Astrocyte of the spinal cord (primary cell): ENCODE measurements around the gene RAB3D.
A peak's percentile ranks its signal among the peaks of the same experiment; 100 is the strongest.
"Not testable (repeated sequence)": the region's sequence is repeated elsewhere in the genome, so short reads cannot be mapped to it uniquely, and the experiment has no call there.

Source experiments
- DNase-seq: peaks from one replicate; pipeline ENCODE4 v3.0.0; 2011; ENCODE audit warnings: low read depth, low spot score
- H3K4me3 ChIP-seq: 2 replicates; pipeline ENCODE4 v1.5.1; 2011; ENCODE audit warnings: low read depth, mild to moderate bottlenecking, low read length, moderate library complexity
- CTCF ChIP-seq: IDR thresholded peaks from 2 replicates; pipeline ENCODE4 v1.5.1; 2012; ENCODE audit warnings: low read depth, mild to moderate bottlenecking, low read length, inconsistent platforms
- in situ Hi-C: cut with HindIII; loops from 2 replicates; pipeline ENCODE4 v1.10.0; 2017; ENCODE audit warnings: low sequenced_read_pairs

Gene RAB3D

GRCh38 chr19:11338121-11338520 is 1.3 kb downstream of the RAB3D start:
- in situ Hi-C loops: no loop called here
- no peak for TF ChIP-seq CTCF
- DNase-seq: no peak
- H3K4me3 ChIP-seq: no peak overlapping the region

- DNase-seq: no peak
- TF ChIP-seq CTCF: no peak
- in situ Hi-C loops: no loop called here
- no peak overlapping the region for H3K4me3 ChIP-seq
Measured at GRCh38 chr19:11337080-11337479, 2.4 kb downstream of the RAB3D start.

GRCh38 chr19:11335449-11336146 is 3.9 kb downstream of the RAB3D start:
- TF ChIP-seq CTCF: no peak
- no peak overlapping the region for H3K4me3 ChIP-seq
- in situ Hi-C loops: no loop called here
- DNase-seq: no peak

- in situ Hi-C loops, H3K4me3 ChIP-seq: not testable (repeated sequence)
- peak; percentile 32 for DNase-seq
Measured at GRCh38 chr19:11333838-11334237, 5.6 kb downstream of the RAB3D start.

GRCh38 chr19:11332822-11333221 is 6.6 kb downstream of the RAB3D start:
- no peak for DNase-seq
- no peak overlapping the region for H3K4me3 ChIP-seq
- TF ChIP-seq CTCF: no peak
- in situ Hi-C loops: no loop called here

- H3K4me3 ChIP-seq: no peak overlapping the region
- DNase-seq: no peak
- no peak for TF ChIP-seq CTCF
- in situ Hi-C loops: no loop called here
Measured at GRCh38 chr19:11331502-11331901, 8.0 kb downstream of the RAB3D start.

GRCh38 chr19:11330127-11330526 is 9.3 kb downstream of the RAB3D start:
- in situ Hi-C loops: no loop called here
- H3K4me3 ChIP-seq: no peak overlapping the region
- TF ChIP-seq CTCF: no peak
- no peak for DNase-seq
